Calu3 (cell line): ENCODE measurements around the gene AAK1. TPM values are rescaled to one million over a fixed set of nuclear protein-coding genes. Genes with fewer than 3 reads are reported as not detected.

Source experiments
- BruUV-seq: library from RNA; stranded (reverse); fragments of 400-500 nt; replicated peaks from 2 replicates; lab custom pipeline; 2021; lab: Mats Ljungman, UMichigan
- CTCF ChIA-PET: fragments of 300-600 bp; sonication (Branson Sonifier 250); formaldehyde crosslinking; loops from one replicate; lab custom pipeline; 2022; ENCODE audit warnings: antibody characterized with exemption; lab: Charles Lee
- DNase-seq: peaks from one replicate; pipeline ENCODE4 v3.0.0; 2022
- H3K27ac Mint-ChIP-seq: one replicate; pipeline ENCODE4 v1.8.0; 2022; ENCODE audit warnings: mixed read lengths; ENCODE audit not compliant: unreplicated experiment
- H3K27me3 Mint-ChIP-seq: one replicate; pipeline ENCODE4 v1.8.0; 2022; ENCODE audit warnings: mixed read lengths; ENCODE audit not compliant: unreplicated experiment
- H3K36me3 Mint-ChIP-seq: one replicate; pipeline ENCODE4 v1.8.0; 2022; ENCODE audit warnings: mild to moderate bottlenecking, moderate library complexity, mixed read lengths; ENCODE audit not compliant: insufficient read depth, unreplicated experiment
- H3K4me1 Mint-ChIP-seq: one replicate; pipeline ENCODE4 v1.8.0; 2022; ENCODE audit warnings: mild to moderate bottlenecking, low read depth, mixed read lengths; ENCODE audit not compliant: unreplicated experiment
- H3K4me3 Mint-ChIP-seq: one replicate; pipeline ENCODE4 v1.8.0; 2022; ENCODE audit warnings: mild to moderate bottlenecking, low read depth, moderate library complexity, mixed read lengths; ENCODE audit not compliant: unreplicated experiment
- H3K9me3 Mint-ChIP-seq: one replicate; pipeline ENCODE4 v1.8.0; 2022; ENCODE audit warnings: low read depth, mixed read lengths; ENCODE audit not compliant: unreplicated experiment
- CTCF ChIP-seq: fragments of 200-600 bp; IDR thresholded peaks from one replicate; pipeline ENCODE4 v1.8.0; 2022; ENCODE audit warnings: antibody characterized with exemption; ENCODE audit not compliant: unreplicated experiment
- intact Hi-C: fragments of 100-400 bp; cut with micrococcal nuclease; formaldehyde crosslinking; loops from one replicate; pipeline ENCODE4 v1.10.0; 2022; ENCODE audit not compliant: unreplicated experiment
- total RNA-seq: library from RNA; stranded (reverse); gene quantifications from 2 replicates; pipeline ENCODE4 v1.2.3, GENCODE V29; 2022

The AAK1 gene
- total RNA-seq, 1 experiment from 2014 or later: 46.7 TPM

DNA sequence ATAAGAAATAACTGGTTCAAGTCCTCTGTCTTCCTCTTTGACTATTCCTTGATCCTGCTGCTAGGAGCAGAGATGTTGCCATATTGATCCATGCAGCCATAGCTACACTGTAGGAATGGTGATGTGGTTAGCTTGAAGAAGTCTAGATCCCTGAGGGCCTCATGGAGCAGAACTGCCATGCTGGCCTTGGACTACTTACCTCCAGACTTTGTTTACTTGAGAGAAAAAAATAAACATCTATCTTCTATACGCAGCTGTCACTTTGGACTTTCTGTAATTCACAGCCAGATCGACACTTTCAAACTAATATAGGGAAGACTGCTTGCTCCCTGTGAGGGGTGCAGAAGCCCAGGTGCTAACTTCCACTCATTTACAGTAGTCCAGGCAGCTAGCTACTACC is 121.8 kb downstream of the AAK1 start:
- H3K4me1 Mint-ChIP-seq: no peaks in the 10 kb centered on the region
- intact Hi-C loops: no loop called here
- TF ChIP-seq CTCF: no peak
- no peak for DNase-seq
- BruUV-seq: no TSS peak
- no peaks in the 10 kb centered on the region for H3K9me3 Mint-ChIP-seq
- H3K27me3 Mint-ChIP-seq: no peaks in the 10 kb centered on the region
- H3K36me3 Mint-ChIP-seq: peaks cover 16% of the 10 kb centered on the region
- H3K4me3 Mint-ChIP-seq: no peak overlapping the region
- H3K27ac Mint-ChIP-seq: no peak overlapping the region
- CTCF ChIA-PET: interaction anchor here (1.2 kb wide), 1 partner anchor 194 kb away, joined by 3 read pairs; no protein-coding TSS in a partner anchor

DNA sequence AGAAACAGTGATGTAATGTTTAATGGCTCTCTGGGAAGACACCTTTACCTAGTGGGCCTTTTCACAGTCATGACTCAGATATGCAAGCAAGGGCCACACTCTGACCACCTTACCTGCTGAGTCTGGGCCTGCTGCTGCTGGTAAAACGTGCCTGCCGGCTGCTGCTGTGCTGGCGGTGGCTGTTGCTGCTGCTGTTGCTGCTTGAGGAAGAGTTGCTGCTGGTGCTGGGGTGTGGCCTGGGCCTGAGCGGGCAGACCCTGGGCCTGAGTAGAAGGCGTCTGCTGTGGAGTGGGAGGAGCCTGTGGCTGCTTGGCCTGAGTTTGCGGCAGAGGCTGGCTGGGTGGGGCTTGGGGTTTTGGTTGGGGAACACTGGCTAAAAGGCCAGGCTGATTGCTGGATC is 124.7 kb downstream of the AAK1 start:
- Mint-ChIP-seq H3K36me3 (peaks cover 16% of the 10 kb centered on the region), H3K4me1 (no peaks in the 10 kb centered on the region), H3K9me3 (no peaks in the 10 kb centered on the region), H3K27ac (no peak overlapping the region), H3K27me3 (no peaks in the 10 kb centered on the region), H3K4me3 (no peak overlapping the region)
- BruUV-seq: no TSS peak
- CTCF ChIA-PET: no interaction called here
- intact Hi-C loops: no loop called here
- no peak for DNase-seq
- TF ChIP-seq CTCF: no peak

DNA sequence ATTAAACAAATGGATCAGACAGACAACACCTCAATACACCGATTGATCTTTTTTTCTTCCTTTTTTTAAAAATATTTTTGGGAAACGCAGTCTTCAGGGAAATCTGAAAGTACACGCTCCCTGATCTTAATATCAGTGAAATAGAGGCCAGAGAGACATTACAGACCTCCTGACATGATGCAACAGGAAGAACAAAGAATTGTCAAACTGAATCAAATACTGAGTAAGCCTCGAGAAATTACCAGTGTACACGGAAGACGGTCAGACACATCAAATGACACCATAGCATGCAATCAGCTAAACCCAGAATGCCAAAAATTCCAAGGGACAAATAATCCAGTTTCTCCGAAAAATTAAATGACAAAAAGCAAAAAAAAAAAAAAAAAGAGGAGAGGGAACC is 126.1 kb downstream of the AAK1 start:
- H3K4me1 Mint-ChIP-seq: no peaks in the 10 kb centered on the region
- intact Hi-C loops: no loop called here
- H3K27ac Mint-ChIP-seq: no peak overlapping the region
- H3K27me3 Mint-ChIP-seq: no peaks in the 10 kb centered on the region
- BruUV-seq: no TSS peak
- H3K9me3 Mint-ChIP-seq: no peaks in the 10 kb centered on the region
- no peak for DNase-seq
- H3K36me3 Mint-ChIP-seq: peaks cover 13% of the 10 kb centered on the region
- no peak overlapping the region for H3K4me3 Mint-ChIP-seq
- CTCF ChIA-PET: interaction anchor here (0.7 kb wide), 1 partner anchor 80 kb away, joined by 5 read pairs; no protein-coding TSS in a partner anchor
- no peak for TF ChIP-seq CTCF

- intact Hi-C loops: no loop called here
- CTCF ChIA-PET: no interaction called here
- no peaks in the 10 kb centered on the region for H3K4me1 Mint-ChIP-seq
- no peak for TF ChIP-seq CTCF
- no peaks in the 10 kb centered on the region for H3K27me3 Mint-ChIP-seq
- peaks cover 8% of the 10 kb centered on the region for H3K36me3 Mint-ChIP-seq
- peaks cover 4% of the 10 kb centered on the region for H3K9me3 Mint-ChIP-seq
- no TSS peak for BruUV-seq
- H3K27ac Mint-ChIP-seq: no peak overlapping the region
- no peak for DNase-seq
- no peak overlapping the region for H3K4me3 Mint-ChIP-seq
These were observed 128.7 kb downstream of the AAK1 start for GRCh38 chr2:69514819-69515218.
